Ectodermal cell (in vitro differentiated cells): Measurements from ENCODE around the gene ITGA2.

ENCODE experiments used
- H3K27ac ChIP-seq: 2 replicates; pipeline ENCODE4 v1.7.0; 2013; ENCODE audit warnings: mild to moderate bottlenecking, low read depth, low read length; ENCODE audit not compliant: insufficient read depth, poor library complexity, severe bottlenecking
- H3K27me3 ChIP-seq: 2 replicates; pipeline ENCODE4 v1.7.0; 2013; ENCODE audit warnings: mild to moderate bottlenecking, low read length; ENCODE audit not compliant: insufficient read depth, control insufficient read depth, poor library complexity, severe bottlenecking
- H3K36me3 ChIP-seq: one replicate; pipeline ENCODE4 v1.7.0; 2013; ENCODE audit warnings: low read length; ENCODE audit not compliant: control insufficient read depth, insufficient read depth
- H3K4me1 ChIP-seq: one replicate; pipeline ENCODE4 v1.7.0; 2013; ENCODE audit warnings: low read length; ENCODE audit not compliant: control insufficient read depth, insufficient read depth
- H3K4me3 ChIP-seq: 2 replicates; pipeline ENCODE4 v1.7.0; 2013; ENCODE audit warnings: low read depth, low read length, control low read depth; ENCODE audit not compliant: insufficient read depth
- H3K9me3 ChIP-seq: 2 replicates; pipeline ENCODE4 v1.7.0; 2013; ENCODE audit warnings: mild to moderate bottlenecking, low read length, moderate library complexity; ENCODE audit not compliant: control insufficient read depth
- WGBS, 2 experiments: methylation state at CpG; one replicate each; pipeline ENCODE4 v1.1.7; 2013; ENCODE audit warnings: missing lambda C conversion rate in 2 of 2; 5-methylcytosine and 5-hydroxymethylcytosine counted together

Gene ITGA2

DNA sequence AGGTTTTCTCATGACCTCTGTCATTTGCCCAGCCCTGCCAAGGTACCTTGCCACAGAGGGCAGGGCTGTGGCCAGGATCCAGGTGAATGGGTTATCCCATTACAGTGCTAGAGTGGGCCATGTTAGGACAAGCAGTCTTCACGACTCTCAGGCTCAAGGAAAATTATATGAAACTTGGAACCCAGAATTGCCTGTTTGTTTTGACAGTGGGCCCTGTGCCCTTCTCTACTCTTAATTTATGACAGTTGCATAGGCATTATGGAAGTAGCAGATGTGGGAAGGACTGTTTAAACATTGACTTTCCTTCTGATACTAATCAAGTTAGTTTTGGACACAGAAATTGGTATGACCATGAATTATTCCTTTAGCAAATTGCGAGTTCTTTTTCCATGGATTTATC is 41.7 kb downstream of the ITGA2 start:
- no peak overlapping the region for H3K4me3 ChIP-seq
- no peaks in the 10 kb centered on the region for H3K9me3 ChIP-seq
- no peak overlapping the region for H3K27ac ChIP-seq
- 89 to 97% methylated on average over 2 of the region's 2 CpGs for WGBS, 2 experiments
- no peaks in the 10 kb centered on the region for H3K27me3 ChIP-seq
- H3K36me3 ChIP-seq, result no peaks in the 10 kb centered on the region
- no peaks in the 10 kb centered on the region for H3K4me1 ChIP-seq

DNA sequence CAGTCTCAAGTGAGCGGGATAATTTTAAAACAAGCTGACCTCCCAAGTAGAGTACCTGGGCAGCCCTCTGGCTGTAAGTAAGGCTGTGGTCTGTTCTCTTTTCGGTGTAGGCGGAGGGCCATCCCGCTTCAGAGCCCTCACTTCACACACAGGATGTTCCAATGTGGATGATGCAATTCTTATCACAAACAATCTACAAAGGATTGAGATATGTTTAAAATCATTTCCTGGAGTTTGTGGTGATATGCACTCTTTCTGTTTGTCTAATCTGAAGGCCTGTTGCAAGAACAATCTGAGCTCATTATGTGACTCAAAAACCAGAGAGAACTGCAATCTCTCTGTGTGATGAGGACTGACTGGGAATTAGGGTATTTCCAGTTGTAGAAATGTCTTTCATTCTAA is 42.5 kb downstream of the ITGA2 start:
- Histone ChIP-seq H3K4me1 (no peaks in the 10 kb centered on the region), H3K27ac (no peak overlapping the region), H3K36me3 (no peaks in the 10 kb centered on the region), H3K9me3 (no peaks in the 10 kb centered on the region), H3K4me3 (no peak overlapping the region), H3K27me3 (no peaks in the 10 kb centered on the region)
- 94 to 95% methylated on average over 3 to 4 of the region's 4 CpGs for WGBS, 2 experiments

GRCh38 chr5:53032188-53032587 is 43.0 kb downstream of the ITGA2 start:
- 79 to 100% methylated on average over 2 of the region's 2 CpGs for WGBS, 2 experiments
- Histone ChIP-seq H3K9me3 (no peaks in the 10 kb centered on the region), H3K4me1 (no peaks in the 10 kb centered on the region), H3K36me3 (no peaks in the 10 kb centered on the region), H3K27me3 (no peaks in the 10 kb centered on the region), H3K27ac (no peak overlapping the region), H3K4me3 (no peak overlapping the region)

- H3K27ac ChIP-seq, result no peak overlapping the region
- no peaks in the 10 kb centered on the region for H3K36me3 ChIP-seq
- H3K4me3 ChIP-seq, result no peak overlapping the region
- H3K4me1 ChIP-seq, result no peaks in the 10 kb centered on the region
- H3K27me3 ChIP-seq, result no peaks in the 10 kb centered on the region
- no peaks in the 10 kb centered on the region for H3K9me3 ChIP-seq
Observed at GRCh38 chr5:53034832-53035231, 45.7 kb downstream of the ITGA2 start.

DNA sequence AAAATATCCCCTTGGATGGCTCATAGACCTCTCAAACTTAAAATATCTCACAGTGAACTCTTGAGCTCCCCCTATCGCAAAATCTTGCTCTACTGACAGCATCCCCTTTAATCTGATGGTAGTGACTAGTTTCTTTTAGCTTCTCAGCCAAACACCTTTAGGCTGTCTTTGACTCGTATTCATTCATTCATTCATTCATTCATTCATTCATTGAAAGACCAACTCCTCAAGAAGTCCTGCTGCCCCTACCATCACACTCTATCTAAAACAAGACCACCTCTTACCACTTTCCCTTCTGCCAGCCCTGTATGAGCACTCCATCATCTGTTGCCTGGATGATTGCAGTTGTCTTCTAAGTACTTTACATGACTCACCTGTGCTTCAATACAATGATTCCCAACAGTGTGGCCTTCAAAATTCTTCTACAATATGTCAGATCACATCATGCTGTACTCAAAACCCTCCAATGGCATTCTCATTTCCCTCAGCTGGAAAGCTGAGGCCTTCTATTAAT is 46.8 kb downstream of the ITGA2 start:
- no peaks in the 10 kb centered on the region for H3K4me1 ChIP-seq
- WGBS, 2 experiments, result 44 to 49% methylated on average over 2 of the region's 2 CpGs
- H3K27me3 ChIP-seq, result no peaks in the 10 kb centered on the region
- H3K36me3 ChIP-seq, result no peaks in the 10 kb centered on the region
- H3K27ac ChIP-seq, result no peak overlapping the region
- H3K4me3 ChIP-seq, result no peak overlapping the region
- H3K9me3 ChIP-seq, result no peaks in the 10 kb centered on the region

DNA sequence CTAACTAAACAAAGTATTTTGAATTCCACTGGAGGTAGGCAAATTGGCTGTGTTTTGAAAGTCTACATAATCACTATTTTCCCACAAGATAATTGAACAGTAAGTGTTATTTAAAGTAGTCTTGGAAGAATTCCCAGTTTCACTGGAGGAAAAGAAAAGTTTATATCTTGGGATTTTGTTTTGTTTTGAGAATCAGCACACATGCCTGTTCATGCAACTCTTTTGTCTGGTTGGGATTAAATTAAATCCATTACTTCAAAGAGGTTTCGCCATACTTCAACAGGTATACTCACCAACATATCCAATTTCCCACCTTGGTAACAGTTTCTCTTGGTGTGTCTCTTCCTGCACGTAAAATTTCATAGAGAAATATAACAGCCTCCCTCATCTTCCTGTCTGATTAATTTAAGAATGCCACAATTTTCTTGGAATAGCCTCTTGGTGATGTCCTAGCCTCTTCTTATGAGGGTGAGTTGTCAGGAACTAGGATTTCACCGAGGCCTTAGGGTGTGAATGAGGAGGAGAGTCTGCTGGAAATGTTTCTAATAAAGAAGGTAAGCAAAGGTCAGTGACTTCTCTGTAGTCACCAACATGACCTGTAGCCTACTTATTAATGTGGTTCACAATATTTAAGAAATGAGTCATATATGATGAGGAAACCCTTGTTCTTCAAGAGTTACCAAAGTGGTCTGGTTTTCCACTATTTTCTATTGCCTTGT is 48.1 kb downstream of the ITGA2 start:
- no peaks in the 10 kb centered on the region for H3K36me3 ChIP-seq
- no peak overlapping the region for H3K27ac ChIP-seq
- WGBS, 2 experiments, result 95 to 96% methylated on average over 3 of the region's 3 CpGs
- H3K4me3 ChIP-seq, result no peak overlapping the region
- H3K4me1 ChIP-seq, result no peaks in the 10 kb centered on the region
- H3K9me3 ChIP-seq, result no peaks in the 10 kb centered on the region
- H3K27me3 ChIP-seq, result no peaks in the 10 kb centered on the region

DNA sequence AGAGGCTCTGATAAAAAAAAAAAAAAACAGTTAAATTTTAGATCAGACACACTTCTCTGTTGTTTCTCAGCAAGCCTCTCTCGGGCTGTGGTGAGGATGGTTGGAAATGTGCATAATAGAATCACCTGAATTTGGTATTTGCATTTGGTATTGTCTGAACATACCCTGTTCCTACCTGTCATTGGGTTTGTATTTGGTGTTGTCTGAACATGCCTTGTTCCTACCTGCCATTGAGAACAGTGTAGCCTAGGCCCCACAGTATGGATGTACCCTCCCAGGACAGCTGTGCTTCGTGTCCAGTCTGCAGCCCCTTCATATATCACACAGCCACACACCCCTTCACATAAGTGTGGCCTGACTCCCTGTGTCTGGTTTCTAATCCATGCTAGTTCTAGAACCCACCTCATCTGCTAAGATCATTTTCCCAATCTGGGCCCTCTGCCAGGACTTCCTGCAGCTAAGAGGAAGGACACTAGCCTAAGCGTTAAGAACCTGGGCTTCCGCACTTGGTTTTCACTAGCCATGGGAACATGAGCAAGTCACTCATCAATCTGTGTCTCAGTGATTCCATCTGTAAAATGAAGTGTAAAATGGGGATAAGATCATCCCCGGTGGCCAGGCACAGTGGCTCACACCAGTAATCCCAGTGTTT is 49.2 kb downstream of the ITGA2 start:
- Histone ChIP-seq H3K4me1 (no peaks in the 10 kb centered on the region), H3K27me3 (no peaks in the 10 kb centered on the region), H3K27ac (no peak overlapping the region), H3K9me3 (no peaks in the 10 kb centered on the region), H3K4me3 (no peak overlapping the region), H3K36me3 (no peaks in the 10 kb centered on the region)
- 58 to 59% methylated on average over 5 of the region's 5 CpGs for WGBS, 2 experiments

- WGBS, 2 experiments, result 92 to 94% methylated on average over 3 of the region's 3 CpGs
- Histone ChIP-seq H3K9me3 (no peaks in the 10 kb centered on the region), H3K4me3 (no peak overlapping the region), H3K27me3 (no peaks in the 10 kb centered on the region), H3K27ac (no peak overlapping the region), H3K36me3 (no peaks in the 10 kb centered on the region), H3K4me1 (no peaks in the 10 kb centered on the region)
Observed at GRCh38 chr5:53039855-53040254, 50.7 kb downstream of the ITGA2 start.

GRCh38 chr5:53041071-53041692 is 52.0 kb downstream of the ITGA2 start:
- WGBS, 2 experiments, result 44 to 62% methylated on average over 3 to 4 of the region's 4 CpGs
- Histone ChIP-seq H3K9me3 (no peaks in the 10 kb centered on the region), H3K4me3 (no peak overlapping the region), H3K27ac (no peak overlapping the region), H3K4me1 (no peaks in the 10 kb centered on the region), H3K27me3 (no peaks in the 10 kb centered on the region), H3K36me3 (no peaks in the 10 kb centered on the region)

DNA sequence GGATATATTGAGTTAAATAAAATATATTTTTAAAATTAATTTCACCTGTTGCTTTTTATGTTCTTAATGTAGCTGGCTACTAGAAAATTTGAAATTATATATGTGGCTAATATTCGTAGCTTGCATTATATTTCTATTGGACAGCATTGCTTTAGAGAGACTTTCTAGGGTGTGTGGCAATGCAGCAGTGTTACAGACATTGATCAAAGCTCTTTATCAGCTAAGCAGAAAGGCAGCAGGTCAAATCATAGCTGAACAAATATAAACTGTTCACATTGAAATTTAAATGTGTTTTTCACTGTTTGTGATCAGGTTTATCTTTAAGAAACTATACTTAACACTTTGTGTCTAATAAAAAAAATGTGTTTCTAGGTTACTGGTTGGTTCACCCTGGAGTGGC is 52.6 kb downstream of the ITGA2 start:
- WGBS, 2 experiments, result 81 to 100% methylated on average over 1 of the region's 1 CpG
- H3K9me3 ChIP-seq, result no peaks in the 10 kb centered on the region
- H3K4me3 ChIP-seq, result no peak overlapping the region
- no peaks in the 10 kb centered on the region for H3K27me3 ChIP-seq
- no peaks in the 10 kb centered on the region for H3K4me1 ChIP-seq
- H3K27ac ChIP-seq, result no peak overlapping the region
- no peaks in the 10 kb centered on the region for H3K36me3 ChIP-seq
